GM23338 (cell line): Measurements from ENCODE around the gene KCNAB3. TPM values are rescaled to one million over a fixed set of nuclear protein-coding genes. Genes with fewer than 3 reads are reported as not detected.

Source experiments
- ATAC-seq: fragments of 200-7000 bp; cut with Tn5 transposase; 3 replicates; pipeline ENCODE4 v1.9.1; 2020
- DNase-seq: peaks from one replicate; pipeline ENCODE4 v3.0.0-alpha.2; 2015; ENCODE audit warnings: low spot score
- H2AFZ ChIP-seq: fragments of 200-600 bp; sonication (generic); 2 replicates; pipeline ENCODE4 v1.8.0; 2016; ENCODE audit warnings: antibody characterized with exemption, mild to moderate bottlenecking, moderate library complexity
- H3F3A ChIP-seq: fragments of 200-600 bp; sonication (generic); replicated peaks from 2 replicates; pipeline ENCODE4 v1.8.0; 2017; ENCODE audit warnings: antibody characterized with exemption, mixed run types, low read depth
- H3K27ac ChIP-seq: fragments of 200-600 bp; sonication (generic); 2 replicates; pipeline ENCODE4 v1.6.1; 2016; ENCODE audit warnings: low read depth
- H3K27me3 ChIP-seq: fragments of 200-600 bp; sonication (generic); 2 replicates; pipeline ENCODE4 v1.8.0; 2016; ENCODE audit warnings: mild to moderate bottlenecking, mixed run types, moderate library complexity; ENCODE audit not compliant: insufficient read depth
- H3K36me3 ChIP-seq: fragments of 200-600 bp; sonication (generic); 2 replicates; pipeline ENCODE4 v1.8.0; 2016; ENCODE audit warnings: mild to moderate bottlenecking; ENCODE audit not compliant: insufficient read depth
- H3K4me1 ChIP-seq: fragments of 200-600 bp; sonication (generic); 2 replicates; pipeline ENCODE4 v1.8.0; 2016; ENCODE audit warnings: mild to moderate bottlenecking, moderate library complexity; ENCODE audit not compliant: insufficient read depth
- H3K4me2 ChIP-seq: fragments of 200-600 bp; sonication (generic); 2 replicates; pipeline ENCODE4 v1.7.1; 2017; ENCODE audit warnings: mixed run types
- H3K4me3 ChIP-seq: fragments of 200-600 bp; sonication (generic); 2 replicates; pipeline ENCODE4 v1.6.1; 2016; ENCODE audit warnings: mixed run types
- H3K79me2 ChIP-seq: fragments of 200-600 bp; sonication (generic); replicated peaks from 2 replicates; pipeline ENCODE4 v1.8.0; 2017; ENCODE audit warnings: mild to moderate bottlenecking; ENCODE audit not compliant: insufficient read depth
- H3K9me2 ChIP-seq: fragments of 200-600 bp; sonication (generic); 2 replicates; pipeline ENCODE4 v1.8.0; 2017; ENCODE audit not compliant: insufficient read depth
- H4K20me1 ChIP-seq: fragments of 200-600 bp; sonication (generic); replicated peaks from 2 replicates; pipeline ENCODE4 v1.8.0; 2017; ENCODE audit warnings: mild to moderate bottlenecking; ENCODE audit not compliant: insufficient read depth
- H3K27ac Mint-ChIP-seq: 2 replicates; pipeline ENCODE4 v1.8.0; 2020; ENCODE audit warnings: inconsistent platforms, mild to moderate bottlenecking, moderate library complexity, mixed read lengths
- H3K27me3 Mint-ChIP-seq: 3 replicates; pipeline ENCODE4 v1.8.0; 2022; ENCODE audit warnings: low read depth, mild to moderate bottlenecking, moderate library complexity, mixed read lengths, inconsistent platforms; ENCODE audit not compliant: insufficient read depth, poor library complexity
- H3K36me3 Mint-ChIP-seq: 3 replicates; pipeline ENCODE4 v1.8.0; 2021; ENCODE audit warnings: low read depth, mild to moderate bottlenecking, inconsistent platforms, moderate library complexity, mixed read lengths
- H3K4me1 Mint-ChIP-seq: 3 replicates; pipeline ENCODE4 v1.8.0; 2020; ENCODE audit warnings: mild to moderate bottlenecking, inconsistent platforms, mixed read lengths
- H3K4me3 Mint-ChIP-seq: 3 replicates; pipeline ENCODE4 v1.8.0; 2021; ENCODE audit warnings: moderate library complexity, mild to moderate bottlenecking, inconsistent platforms, mixed read lengths
- H3K9me3 Mint-ChIP-seq: 3 replicates; pipeline ENCODE4 v1.8.0; 2020; ENCODE audit warnings: moderate library complexity, mild to moderate bottlenecking, inconsistent platforms, mixed read lengths
- CREB1 ChIP-seq: fragments of 250-450 bp; sonication (Bioruptor Pico); IDR thresholded peaks from 2 replicates; pipeline ENCODE4 v1.5.0; 2020; ENCODE audit warnings: low read depth, mild to moderate bottlenecking, moderate library complexity
- ETS1 ChIP-seq: IDR thresholded peaks from 2 replicates; pipeline ENCODE4 v1.6.1; 2016; ENCODE audit warnings: antibody characterized with exemption
- EZH2 ChIP-seq: fragments of 200-600 bp; sonication (generic); IDR thresholded peaks from one replicate; pipeline ENCODE4 v1.8.0; 2017; ENCODE audit warnings: antibody characterized with exemption, mild to moderate bottlenecking, low read depth; ENCODE audit not compliant: unreplicated experiment
- EZH2phosphoT487 ChIP-seq: fragments of 200-600 bp; sonication (generic); IDR thresholded peaks from one replicate; pipeline ENCODE4 v1.8.1; 2018; ENCODE audit warnings: antibody characterized with exemption; ENCODE audit not compliant: unreplicated experiment
- JUNB ChIP-seq: IDR thresholded peaks from one replicate; pipeline ENCODE4 v1.6.1; 2016; ENCODE audit warnings: antibody characterized with exemption; ENCODE audit not compliant: unreplicated experiment
- NANOG ChIP-seq: IDR thresholded peaks from 2 replicates; pipeline ENCODE4 v1.6.1; 2016; ENCODE audit warnings: antibody characterized with exemption, borderline replicate concordance
- POLR2AphosphoS5 ChIP-seq: IDR thresholded peaks from 2 replicates; pipeline ENCODE4 v1.6.1; 2016; ENCODE audit warnings: antibody characterized with exemption, low read depth
- STAT1 ChIP-seq: IDR thresholded peaks from one replicate; pipeline ENCODE4 v1.6.1; 2016; ENCODE audit warnings: antibody characterized with exemption; ENCODE audit not compliant: unreplicated experiment
- ZNF114 ChIP-seq: fragments of 250-450 bp; sonication (Bioruptor Pico); IDR thresholded peaks from 2 replicates; pipeline ENCODE4 v1.5.0; 2020; ENCODE audit warnings: mild to moderate bottlenecking, moderate library complexity
- polyA plus RNA-seq: library from polyadenylated mRNA; unstranded; fragments of >200 nt; fragmentation: Nextera tagmentation; extraction: Ambion mirVana; gene quantifications from 2 replicates; pipeline ENCODE4 v1.2.1, GENCODE V29; 2016
- total RNA-seq: library from RNA; depleted of rRNA; stranded (reverse); fragments of >200 nt; shearing (Covaris generic); gene quantifications from 2 replicates; pipeline ENCODE4 v1.2.3, GENCODE V29; 2014
- TF ChIP-seq, protein P1 (sequence below): IDR thresholded peaks from one replicate; pipeline ENCODE4 v1.6.1; 2018; ENCODE audit warnings: antibody characterized with exemption; ENCODE audit not compliant: unreplicated experiment
- TF ChIP-seq, protein P2 (sequence below), 2 experiments: fragments of 200-600 bp in 1 of 2; sonication (generic) in 1 of 2; conservative IDR thresholded peaks; 2 replicates each; pipeline versions ENCODE4 v1.5.1 to v1.6.1; 2016 to 2017; ENCODE audit warnings: antibody characterized with exemption in 2 of 2, low read depth in 2 of 2, mild to moderate bottlenecking in 2 of 2, moderate library complexity in 1 of 2

Gene KCNAB3
- total and polyA plus RNA-seq, 2 experiments from 2014 or later: 0.45 to 1.0 TPM

GRCh38 chr17:7940034-7940433 is 10.4 kb upstream of the KCNAB3 start (continued):
- TF ChIP-seq ETS1 (no peak), EZH2 (no peak), CREB1 (CRISPR knock-in tag) (no peak), ZNF114 (CRISPR knock-in tag) (no peak), STAT1 (no peak)
- TF ChIP-seq, protein P1, sequence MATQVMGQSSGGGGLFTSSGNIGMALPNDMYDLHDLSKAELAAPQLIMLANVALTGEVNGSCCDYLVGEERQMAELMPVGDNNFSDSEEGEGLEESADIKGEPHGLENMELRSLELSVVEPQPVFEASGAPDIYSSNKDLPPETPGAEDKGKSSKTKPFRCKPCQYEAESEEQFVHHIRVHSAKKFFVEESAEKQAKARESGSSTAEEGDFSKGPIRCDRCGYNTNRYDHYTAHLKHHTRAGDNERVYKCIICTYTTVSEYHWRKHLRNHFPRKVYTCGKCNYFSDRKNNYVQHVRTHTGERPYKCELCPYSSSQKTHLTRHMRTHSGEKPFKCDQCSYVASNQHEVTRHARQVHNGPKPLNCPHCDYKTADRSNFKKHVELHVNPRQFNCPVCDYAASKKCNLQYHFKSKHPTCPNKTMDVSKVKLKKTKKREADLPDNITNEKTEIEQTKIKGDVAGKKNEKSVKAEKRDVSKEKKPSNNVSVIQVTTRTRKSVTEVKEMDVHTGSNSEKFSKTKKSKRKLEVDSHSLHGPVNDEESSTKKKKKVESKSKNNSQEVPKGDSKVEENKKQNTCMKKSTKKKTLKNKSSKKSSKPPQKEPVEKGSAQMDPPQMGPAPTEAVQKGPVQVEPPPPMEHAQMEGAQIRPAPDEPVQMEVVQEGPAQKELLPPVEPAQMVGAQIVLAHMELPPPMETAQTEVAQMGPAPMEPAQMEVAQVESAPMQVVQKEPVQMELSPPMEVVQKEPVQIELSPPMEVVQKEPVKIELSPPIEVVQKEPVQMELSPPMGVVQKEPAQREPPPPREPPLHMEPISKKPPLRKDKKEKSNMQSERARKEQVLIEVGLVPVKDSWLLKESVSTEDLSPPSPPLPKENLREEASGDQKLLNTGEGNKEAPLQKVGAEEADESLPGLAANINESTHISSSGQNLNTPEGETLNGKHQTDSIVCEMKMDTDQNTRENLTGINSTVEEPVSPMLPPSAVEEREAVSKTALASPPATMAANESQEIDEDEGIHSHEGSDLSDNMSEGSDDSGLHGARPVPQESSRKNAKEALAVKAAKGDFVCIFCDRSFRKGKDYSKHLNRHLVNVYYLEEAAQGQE: no peak

- no peak overlapping the region for H3K4me3 Mint-ChIP-seq
- no peak overlapping the region for H3K4me2 ChIP-seq
- no peaks in the 10 kb centered on the region for H3K9me3 Mint-ChIP-seq
- H3K27ac Mint-ChIP-seq: no peak overlapping the region
- ATAC-seq (no peak), DNase-seq (no peak)
- no peaks in the 10 kb centered on the region for H3F3A ChIP-seq
- H3K4me3 ChIP-seq: no peak overlapping the region
- no peak overlapping the region for H3K27ac ChIP-seq
- peaks cover 36% of the 10 kb centered on the region for H3K36me3 Mint-ChIP-seq
- 0 out of 2 replicates have a peak, but pooled peaks cover 3% of the 10 kb centered on the region for H3K36me3 ChIP-seq
- H3K4me1 ChIP-seq: peaks cover 16% of the 10 kb centered on the region
- H3K4me1 Mint-ChIP-seq: peaks cover 17% of the 10 kb centered on the region
- H3K9me2 ChIP-seq: no peaks in the 10 kb centered on the region
- H3K27me3 ChIP-seq: peaks cover 8% of the 10 kb centered on the region; the same call in 1 of the 2 replicates
- H3K27me3 Mint-ChIP-seq: peaks cover 10% of the 10 kb centered on the region
- no peak overlapping the region for H2AFZ ChIP-seq
- peaks cover 12% of the 10 kb centered on the region for H4K20me1 ChIP-seq
- H3K79me2 ChIP-seq: peaks cover 12% of the 10 kb centered on the region
- TF ChIP-seq POLR2AphosphoS5: no peak
- TF ChIP-seq JUNB: no peak
- TF ChIP-seq, protein P2, sequence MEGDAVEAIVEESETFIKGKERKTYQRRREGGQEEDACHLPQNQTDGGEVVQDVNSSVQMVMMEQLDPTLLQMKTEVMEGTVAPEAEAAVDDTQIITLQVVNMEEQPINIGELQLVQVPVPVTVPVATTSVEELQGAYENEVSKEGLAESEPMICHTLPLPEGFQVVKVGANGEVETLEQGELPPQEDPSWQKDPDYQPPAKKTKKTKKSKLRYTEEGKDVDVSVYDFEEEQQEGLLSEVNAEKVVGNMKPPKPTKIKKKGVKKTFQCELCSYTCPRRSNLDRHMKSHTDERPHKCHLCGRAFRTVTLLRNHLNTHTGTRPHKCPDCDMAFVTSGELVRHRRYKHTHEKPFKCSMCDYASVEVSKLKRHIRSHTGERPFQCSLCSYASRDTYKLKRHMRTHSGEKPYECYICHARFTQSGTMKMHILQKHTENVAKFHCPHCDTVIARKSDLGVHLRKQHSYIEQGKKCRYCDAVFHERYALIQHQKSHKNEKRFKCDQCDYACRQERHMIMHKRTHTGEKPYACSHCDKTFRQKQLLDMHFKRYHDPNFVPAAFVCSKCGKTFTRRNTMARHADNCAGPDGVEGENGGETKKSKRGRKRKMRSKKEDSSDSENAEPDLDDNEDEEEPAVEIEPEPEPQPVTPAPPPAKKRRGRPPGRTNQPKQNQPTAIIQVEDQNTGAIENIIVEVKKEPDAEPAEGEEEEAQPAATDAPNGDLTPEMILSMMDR (conservative IDR thresholded peaks at IDR 0.05; ENCODE audit: low read depth in 2 of 2): no peak
- TF ChIP-seq ZNF114 (CRISPR knock-in tag): no peak
- TF ChIP-seq STAT1: no peak
- no peak for TF ChIP-seq NANOG
- no peak for TF ChIP-seq CREB1 (CRISPR knock-in tag)
- TF ChIP-seq, protein P1: no peak
- TF ChIP-seq EZH2phosphoT487: no peak
Measured at GRCh38 chr17:7935859-7936258, 6.2 kb upstream of the KCNAB3 start.
